NCI-H526 (cell line): ENCODE results near the gene URI1.
A peak's percentile ranks its signal among the peaks of the same experiment; 100 is the strongest.

Experiments used
- DNase-seq, 2 experiments: peaks; one replicate each; lab custom pipeline; 2025; lab: John Stamatoyannopoulos, UW

The URI1 gene

DNA sequence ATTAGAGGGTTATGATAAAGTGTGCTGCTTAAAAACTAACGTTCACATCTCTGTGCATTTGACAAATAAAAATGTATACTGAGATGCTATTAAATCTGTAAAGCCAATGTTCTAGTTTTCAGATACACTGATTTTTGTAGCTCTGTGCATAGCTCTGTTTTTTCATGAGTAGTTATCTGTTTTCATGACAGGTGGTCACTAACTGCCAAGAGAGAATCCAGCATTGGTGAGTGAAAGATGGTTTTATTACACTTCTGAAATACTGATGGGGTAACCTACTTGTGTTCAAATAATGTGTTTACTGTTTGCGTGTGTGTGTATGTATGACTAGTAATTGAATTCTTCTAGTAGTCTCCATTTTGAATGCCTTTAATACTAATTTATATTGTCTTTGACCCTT is 29.0 kb downstream of the URI1 start:
- DNase-seq: no peak

DNA sequence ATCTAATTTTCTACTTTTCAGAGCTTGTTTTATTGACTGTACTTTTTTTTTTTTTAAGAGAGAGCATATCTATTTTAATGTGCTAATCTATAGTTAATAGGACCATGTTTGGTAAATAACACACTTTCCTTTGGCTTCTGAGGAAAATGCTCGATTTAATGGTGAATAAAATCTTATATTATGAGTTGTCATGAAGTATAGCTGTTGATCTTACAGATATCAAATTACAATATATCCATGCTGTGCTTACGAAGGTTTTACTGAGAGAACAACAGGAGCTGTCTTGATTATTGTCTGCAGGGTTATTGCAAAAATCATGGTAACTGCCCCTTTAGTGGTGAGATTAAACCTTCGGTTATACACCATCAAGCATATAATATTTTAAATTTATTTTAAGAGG is 29.6 kb downstream of the URI1 start:
- peak; percentile 5 to 27 for DNase-seq

- no peak for DNase-seq
Observed at GRCh38 chr19:29974701-29975100, 32.7 kb downstream of the URI1 start.

- DNase-seq: no peak
Observed at GRCh38 chr19:29976151-29976943, 34.3 kb downstream of the URI1 start.

GRCh38 chr19:29978080-29978479 is 36.0 kb downstream of the URI1 start:
- DNase-seq: no peak

DNA sequence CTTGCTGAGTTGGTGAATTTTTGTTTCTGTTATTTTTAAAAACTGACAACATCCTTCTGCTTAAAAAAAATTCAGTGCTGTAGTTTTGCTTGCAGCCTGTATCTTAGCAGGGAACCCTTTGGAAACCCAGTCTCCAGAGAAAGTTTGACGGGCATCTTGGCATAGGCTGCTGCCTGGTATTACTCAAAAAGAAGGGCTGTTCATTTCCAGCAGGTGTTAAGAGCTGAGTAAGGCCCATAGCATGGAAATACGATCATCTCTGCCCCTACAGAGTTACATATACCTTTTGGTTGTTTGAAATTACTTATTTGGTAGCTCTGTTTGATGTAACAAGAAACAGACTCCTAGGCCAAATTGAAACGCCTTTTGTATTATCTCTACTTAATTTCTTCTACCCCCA is 41.5 kb downstream of the URI1 start:
- no peak for DNase-seq

GRCh38 chr19:29985196-29985595 is 43.2 kb downstream of the URI1 start:
- DNase-seq: no peak

- DNase-seq: no peak
Observed at GRCh38 chr19:29988351-29988750, 46.3 kb downstream of the URI1 start.

GRCh38 chr19:29992233-29992867 is 50.3 kb downstream of the URI1 start:
- DNase-seq: no peak

- DNase-seq: no peak
Observed at GRCh38 chr19:29999490-29999889, 57.5 kb downstream of the URI1 start.

GRCh38 chr19:30000862-30001261 is 58.8 kb downstream of the URI1 start:
- no peak for DNase-seq

DNA sequence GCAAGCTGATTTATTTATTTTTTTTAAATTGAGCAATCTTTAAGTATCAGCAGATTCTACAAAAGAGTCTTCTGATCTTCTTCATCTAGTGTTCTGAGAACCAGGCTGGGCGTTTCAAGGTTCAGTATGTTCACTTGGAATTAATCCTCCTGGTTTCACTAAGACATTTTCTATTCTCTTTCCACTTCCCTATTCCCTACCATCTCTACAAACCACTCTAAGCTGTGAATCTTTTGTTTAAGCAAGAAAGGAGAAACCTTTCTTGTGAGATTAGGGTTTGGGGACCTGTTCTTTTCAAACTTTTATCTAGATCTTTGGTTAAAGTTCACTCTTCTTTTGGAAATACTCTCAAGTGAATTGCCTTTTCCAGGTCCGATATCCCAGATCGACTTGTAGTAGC is 59.3 kb downstream of the URI1 start:
- DNase-seq: no peak

- peak in 1 of 2 experiments; percentile 10 for DNase-seq
Observed at GRCh38 chr19:30001791-30002190, 59.8 kb downstream of the URI1 start.

- no peak for DNase-seq
Observed at GRCh38 chr19:30003866-30004265, 61.8 kb downstream of the URI1 start.

DNA sequence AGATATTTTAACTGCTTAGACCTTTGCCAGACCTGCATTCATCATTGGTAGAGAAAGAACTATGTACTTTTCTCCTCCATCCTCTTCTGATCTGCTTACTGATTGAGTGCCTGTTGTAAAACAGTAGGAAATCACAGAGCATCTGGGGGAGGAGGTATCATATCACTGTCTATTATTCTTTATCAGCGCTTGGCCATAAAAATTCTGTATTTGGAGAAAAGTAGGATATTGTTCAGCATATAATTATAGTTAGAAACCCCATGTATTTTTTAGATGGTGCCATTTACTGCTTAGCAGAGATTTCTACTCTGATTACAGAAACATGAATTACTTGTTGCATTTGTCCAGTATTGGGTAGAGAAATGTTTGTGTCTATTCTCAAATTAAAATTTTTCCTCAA is 62.4 kb downstream of the URI1 start:
- DNase-seq: no peak

DNA sequence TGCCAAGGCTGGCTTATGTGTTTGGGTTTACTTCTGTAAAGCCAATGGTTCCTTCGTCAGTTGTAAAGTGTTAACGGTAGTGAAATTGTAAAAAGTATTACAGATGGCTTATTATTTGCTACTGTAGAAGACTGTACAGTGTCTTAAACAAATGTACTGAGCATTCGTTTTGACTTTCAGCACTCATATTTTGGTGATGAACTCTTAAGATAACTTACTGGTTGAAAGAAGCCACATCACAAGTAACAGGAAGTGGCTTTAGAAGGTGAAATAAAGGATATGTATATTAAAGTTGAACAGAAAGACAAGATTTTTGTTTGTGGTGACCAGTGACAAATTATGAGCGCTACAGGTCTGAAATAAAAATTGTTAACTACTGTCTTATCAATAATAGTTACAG is 64.2 kb downstream of the URI1 start:
- no peak for DNase-seq

GRCh38 chr19:30008169-30008568 is 66.1 kb downstream of the URI1 start:
- DNase-seq: no peak

DNA sequence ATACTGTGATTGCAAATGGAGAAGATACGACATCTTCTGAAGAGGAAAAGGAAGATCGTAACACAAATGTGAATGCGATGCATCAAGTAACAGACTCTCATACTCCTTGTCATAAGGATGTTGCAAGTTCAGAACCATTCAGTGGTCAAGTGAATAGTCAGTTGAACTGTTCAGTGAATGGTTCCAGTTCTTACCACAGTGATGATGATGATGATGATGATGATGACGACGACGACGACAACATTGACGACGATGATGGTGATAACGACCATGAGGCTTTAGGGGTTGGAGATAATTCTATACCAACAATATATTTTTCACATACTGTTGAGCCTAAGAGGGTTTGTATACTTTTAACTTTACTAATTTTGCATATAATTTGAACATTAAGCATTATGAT is 67.0 kb downstream of the URI1 start:
- DNase-seq: no peak

GRCh38 chr19:30011051-30011578 is 69.1 kb downstream of the URI1 start:
- no peak for DNase-seq

DNA sequence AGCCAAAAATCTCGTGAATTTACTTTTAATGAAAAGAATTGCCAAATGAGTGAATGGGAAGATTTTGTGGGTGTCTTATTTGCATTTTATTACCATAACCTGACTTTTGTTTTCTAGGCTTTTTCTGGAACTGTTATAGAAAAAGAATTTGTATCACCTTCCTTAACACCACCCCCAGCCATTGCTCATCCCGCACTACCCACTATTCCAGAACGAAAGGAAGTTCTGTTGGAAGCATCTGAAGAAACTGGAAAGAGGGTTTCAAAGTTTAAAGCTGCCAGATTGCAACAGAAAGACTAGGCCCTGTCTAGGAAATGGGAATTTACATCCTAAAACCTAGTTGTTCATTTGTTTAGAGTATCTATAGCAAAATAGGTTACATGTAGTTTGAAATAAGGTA is 72.7 kb downstream of the URI1 start:
- DNase-seq: no peak

DNA sequence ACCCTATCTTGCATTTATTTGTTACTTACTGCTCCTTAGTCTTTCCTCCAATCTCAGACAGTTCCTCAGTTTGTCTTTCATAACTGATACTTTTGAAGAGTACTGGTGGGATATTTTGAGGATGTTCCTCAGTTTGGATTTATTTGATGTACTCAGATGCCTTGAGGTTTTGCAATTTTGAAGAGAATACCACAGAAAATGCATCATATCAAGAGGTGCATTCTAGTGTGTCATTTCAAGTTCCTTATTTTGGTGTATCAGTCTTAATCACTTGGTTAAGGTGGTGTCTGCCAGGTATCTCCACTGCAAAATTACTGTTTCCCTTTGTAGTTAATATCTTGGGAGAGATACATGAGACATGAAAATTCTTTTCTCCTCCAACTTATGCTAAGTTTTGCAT is 75.1 kb downstream of the URI1 start:
- no peak for DNase-seq

DNA sequence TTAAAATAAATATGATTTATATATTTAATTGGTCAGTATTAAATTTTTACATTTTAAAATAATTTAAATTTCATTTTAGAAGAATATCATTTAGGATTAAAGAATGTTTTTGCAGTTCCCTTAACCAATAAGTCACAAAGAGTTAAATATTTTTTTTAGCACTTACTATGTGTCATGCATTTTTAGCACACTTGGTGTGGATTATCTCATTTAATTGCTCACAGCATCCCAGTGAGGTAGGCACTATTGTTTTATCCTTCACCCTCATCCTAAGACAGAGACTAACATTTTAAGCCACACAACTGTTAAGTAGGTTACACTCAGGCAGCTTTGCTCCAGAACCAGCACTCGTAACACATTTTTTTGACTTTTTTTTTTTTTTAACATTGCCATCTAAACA is 78.2 kb downstream of the URI1 start:
- DNase-seq: no peak

DNA sequence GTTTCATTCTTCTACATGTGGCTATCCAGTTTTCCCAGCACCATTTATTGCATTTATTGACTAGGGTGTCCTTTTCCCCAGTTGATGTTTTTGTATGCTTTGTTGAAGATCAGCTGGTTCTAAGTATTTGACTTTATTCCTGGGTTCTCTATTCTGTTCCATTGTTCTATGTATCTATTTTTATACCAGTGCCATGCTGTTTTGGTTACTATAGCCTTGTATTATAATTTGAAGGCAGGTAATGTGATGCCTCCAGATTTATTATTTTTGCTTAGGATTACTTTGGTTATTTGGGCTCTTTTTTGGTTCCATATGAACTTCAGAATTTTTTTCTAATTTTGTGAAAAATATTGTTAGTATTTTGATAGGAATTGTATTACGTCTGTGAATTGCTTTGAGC is 80.6 kb downstream of the URI1 start:
- DNase-seq: no peak

DNA sequence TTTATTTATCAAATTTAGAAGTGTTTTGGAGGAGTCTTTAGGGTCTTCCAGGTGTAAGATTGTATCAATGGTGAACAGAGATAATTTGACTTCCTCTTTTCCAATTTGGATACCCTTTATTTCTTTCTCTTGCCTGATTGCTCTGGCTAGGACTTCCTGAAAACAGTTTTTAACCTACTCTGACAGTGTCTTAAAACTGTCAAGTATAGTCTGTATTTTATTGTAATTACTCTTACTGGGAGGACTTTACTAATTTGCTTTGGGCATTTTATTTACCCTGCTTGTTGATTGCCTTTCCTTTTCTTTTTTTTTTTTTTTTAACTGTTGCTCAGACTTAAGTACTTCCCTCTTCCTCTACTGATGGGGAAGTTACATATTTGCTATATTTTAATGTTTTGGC is 81.3 kb downstream of the URI1 start:
- DNase-seq: no peak
